Limb (tissue), 2 donors: ENCODE results near the gene CD300A.

Experiments used
- DNase-seq, 2 donors: peaks; one replicate each; pipeline ENCODE4 v3.0.0-alpha.2; 2016; ENCODE audit errors: extremely low spot score in 2 of 2

The CD300A gene

GRCh38 chr17:74466111-74466827, at the start of gene CD300A:
TSS of gene CD300A (plus strand) at chr17:74466634. CDS start at chr17:74466704, 70 bp downstream.
- DNase-seq = no peak

- DNase-seq = no peak
These were observed 49.0 kb upstream of the CD300A start for GRCh38 chr17:74417178-74418045.

- no peak for DNase-seq
These were observed 46.5 kb upstream of the CD300A start for GRCh38 chr17:74419928-74420411.

GRCh38 chr17:74424117-74424516, 42.3 kb upstream of the CD300A start:
- DNase-seq = no peak

- DNase-seq = peak; percentile 25 to 43
These were observed 41.8 kb upstream of the CD300A start for GRCh38 chr17:74424657-74425056.

- DNase-seq = no peak
These were observed 39.8 kb upstream of the CD300A start for GRCh38 chr17:74426551-74427047.

- no peak for DNase-seq
These were observed 39.2 kb upstream of the CD300A start for GRCh38 chr17:74427048-74427762.

- DNase-seq = no peak
These were observed 38.7 kb upstream of the CD300A start for GRCh38 chr17:74427763-74428153.

GRCh38 chr17:74429604-74430384, 36.6 kb upstream of the CD300A start:
- DNase-seq = no peak

GRCh38 chr17:74430385-74430705, 36.1 kb upstream of the CD300A start:
- no peak for DNase-seq

- DNase-seq = peak in 1 of 2 donors; percentile 78
These were observed 35.5 kb upstream of the CD300A start for GRCh38 chr17:74430706-74431567.

- peak in 1 of 2 donors; percentile 85 for DNase-seq
These were observed 34.6 kb upstream of the CD300A start, which contains the start of gene GPRC5C for GRCh38 chr17:74431568-74432423. TSS of gene GPRC5C (plus strand) at chr17:74432088. CDS start at chr17:74439777, 7,689 bp downstream.

- no peak for DNase-seq
These were observed 34.1 kb upstream of the CD300A start for GRCh38 chr17:74432424-74432690.

- no peak for DNase-seq
These were observed 33.6 kb upstream of the CD300A start for GRCh38 chr17:74432766-74433391.

GRCh38 chr17:74433421-74434121, 32.9 kb upstream of the CD300A start:
- no peak for DNase-seq

- DNase-seq = no peak
These were observed 30.6 kb upstream of the CD300A start for GRCh38 chr17:74435775-74436359.

GRCh38 chr17:74437702-74438101, 28.7 kb upstream of the CD300A start:
- no peak for DNase-seq
